Panc1 (cell line): ENCODE measurements around the gene MYO7B. TPM values are rescaled to one million over a fixed set of nuclear protein-coding genes. Genes with fewer than 3 reads are reported as not detected.

ENCODE experiments used
- ATAC-seq: fragments of 200-7000 bp; cut with Tn5 transposase; 2 replicates; pipeline ENCODE4 v1.9.1; 2020; ENCODE audit warnings: mild to moderate bottlenecking, moderate library complexity
- BruUV-seq: library from RNA; stranded (reverse); fragments of 400-500 nt; replicated peaks from 2 replicates; lab custom pipeline; 2021; lab: Mats Ljungman, UMichigan
- CTCF ChIA-PET: fragments of 300-600 bp; sonication (Branson Sonifier 250); formaldehyde crosslinking; loops from one replicate; lab custom pipeline; 2022; ENCODE audit warnings: antibody characterized with exemption; lab: Charles Lee
- POLR2A ChIA-PET: fragments of 300-600 bp; sonication (Branson Sonifier 250); formaldehyde crosslinking; loops from one replicate; lab custom pipeline; 2022; ENCODE audit warnings: antibody characterized with exemption; lab: Charles Lee
- DNase-seq: peaks from one replicate; pipeline ENCODE4 v3.0.0-alpha.2; 2010; ENCODE audit warnings: low read depth, low spot score
- H3K27ac ChIP-seq: 2 replicates; pipeline ENCODE4 v1.5.1; 2011; ENCODE audit warnings: mild to moderate bottlenecking, low read length, inconsistent platforms
- H3K27me3 ChIP-seq: fragments of 200-500 bp; sonication (Bioruptor generic); 2 replicates; pipeline ENCODE4 v1.6.0; 2014; ENCODE audit warnings: low read length, inconsistent platforms; ENCODE audit not compliant: control insufficient read depth, insufficient read depth
- H3K36me3 ChIP-seq: fragments of 200-500 bp; sonication (Bioruptor generic); 2 replicates; pipeline ENCODE4 v1.5.1; 2014; ENCODE audit warnings: inconsistent platforms, mild to moderate bottlenecking, low read length, moderate library complexity; ENCODE audit not compliant: control insufficient read depth, insufficient read depth
- H3K4me1 ChIP-seq: 2 replicates; pipeline ENCODE4 v1.5.1; 2011; ENCODE audit warnings: inconsistent platforms, mild to moderate bottlenecking, low read length, moderate library complexity; ENCODE audit not compliant: control insufficient read depth, insufficient read depth
- H3K4me3 ChIP-seq, 2 experiments: 2 replicates each; pipeline ENCODE4 v1.5.1; 2011 to 2012; ENCODE audit warnings: low read depth in 2 of 2, low read length in 2 of 2, mild to moderate bottlenecking in 2 of 2, inconsistent platforms in 1 of 2, moderate library complexity in 1 of 2
- H3K9me3 ChIP-seq: fragments of 200-500 bp; sonication (Bioruptor generic); 2 replicates; pipeline ENCODE4 v1.5.1; 2014; ENCODE audit warnings: low read depth, mild to moderate bottlenecking, inconsistent platforms, low read length, moderate library complexity; ENCODE audit not compliant: control insufficient read depth, insufficient read depth
- CTCF ChIP-seq: fragments of 450-650 bp; IDR thresholded peaks from 2 replicates; pipeline ENCODE4 v1.5.1; 2017; ENCODE audit warnings: mild to moderate bottlenecking
- POLR2AphosphoS5 ChIP-seq: IDR thresholded peaks from 2 replicates; pipeline ENCODE4 v1.6.1; 2012; ENCODE audit warnings: mild to moderate bottlenecking, low read depth, low read length, moderate library complexity
- REST ChIP-seq, 2 experiments: IDR thresholded peaks; 2 replicates each; pipeline ENCODE4 v1.6.1; 2011 to 2012; ENCODE audit warnings: low read depth in 2 of 2, control low read depth in 1 of 2, low read length in 1 of 2, mild to moderate bottlenecking in 1 of 2, moderate library complexity in 1 of 2; ENCODE audit not compliant: insufficient read depth in 1 of 2
- SIN3A ChIP-seq: IDR thresholded peaks from 2 replicates; pipeline ENCODE4 v1.6.1; 2012; ENCODE audit warnings: low read depth, mild to moderate bottlenecking, low read length, moderate library complexity, borderline replicate concordance; ENCODE audit not compliant: insufficient read depth
- TCF7L2 ChIP-seq: IDR thresholded peaks from 2 replicates; pipeline ENCODE4 v1.6.1; 2011; ENCODE audit warnings: mild to moderate bottlenecking, low read depth, low read length, inconsistent platforms
- in situ Hi-C: cut with HindIII; loops from 2 replicates; pipeline ENCODE4 v1.10.0; 2016; ENCODE audit warnings: low sequenced_read_pairs, low pct_unique_long_range_greater_than_20kb
- intact Hi-C: fragments of 100-400 bp; cut with micrococcal nuclease; formaldehyde crosslinking; loops from one replicate; pipeline ENCODE4 v1.10.0; 2022; ENCODE audit not compliant: unreplicated experiment
- total RNA-seq: library from RNA; stranded (reverse); gene quantifications from one replicate; pipeline ENCODE4 v1.2.1, GENCODE V29; 2021; ENCODE audit not compliant: unreplicated experiment

Gene MYO7B
- total RNA-seq, 1 experiment from 2014 or later, result 0.15 TPM

GRCh38 chr2:127634626-127635379 lies 99.3 kb downstream of the MYO7B start:
- Histone ChIP-seq H3K36me3 (no peaks in the 10 kb centered on the region), H3K27me3 (no peaks in the 10 kb centered on the region), H3K27ac (no peak overlapping the region), H3K4me3 (no peak overlapping the region), H3K4me1 (peaks cover 10% of the 10 kb centered on the region), H3K9me3 (no peaks in the 10 kb centered on the region)
- BruUV-seq, result no TSS peak
- DNase-seq (no peak), ATAC-seq (no peak)
- ChIA-PET POLR2A (no interaction called here), CTCF (no interaction called here)
- intact Hi-C loops, result no loop called here
- in situ Hi-C loops, result no loop called here
- no peak for TF ChIP-seq SIN3A
- no peak for TF ChIP-seq CTCF
- no peak for TF ChIP-seq TCF7L2

- TF ChIP-seq POLR2AphosphoS5, result no peak
- no peak for TF ChIP-seq REST (IDR thresholded peaks at IDR 0.05; ENCODE audit: insufficient read depth in 1 of 2, low read depth in 2 of 2, low read length in 1 of 2)
- no peak for TF ChIP-seq SIN3A
- TF ChIP-seq TCF7L2, result no peak
- no peak for TF ChIP-seq CTCF
- Histone ChIP-seq H3K9me3 (no peaks in the 10 kb centered on the region), H3K4me1 (peaks cover 10% of the 10 kb centered on the region), H3K27ac (no peak overlapping the region), H3K27me3 (no peaks in the 10 kb centered on the region), H3K36me3 (no peaks in the 10 kb centered on the region), H3K4me3 (no peak overlapping the region)
- in situ Hi-C loops (no loop called here), intact Hi-C loops (no loop called here)
- no TSS peak for BruUV-seq
- ChIA-PET POLR2A (interaction anchor here (0.5 kb wide), 1 partner anchor 171 kb away, joined by 12 read pairs; no protein-coding TSS in a partner anchor), CTCF (no interaction called here)
- ATAC-seq (no peak), DNase-seq (no peak)
These were observed 100.1 kb downstream of the MYO7B start for GRCh38 chr2:127635380-127636237.
